NCI-H1105 treated with DMSO at 0.1 percent for 48 hours (cell line): ENCODE data around the gene ZMYND11.
"Not testable (repeated sequence)": the region's sequence is repeated elsewhere in the genome, so short reads cannot be mapped to it uniquely, and the experiment has no call there.

Experiments used
- DNase-seq: peaks from one replicate; lab custom pipeline; 2025; lab: John Stamatoyannopoulos, UW

The ZMYND11 gene

DNA sequence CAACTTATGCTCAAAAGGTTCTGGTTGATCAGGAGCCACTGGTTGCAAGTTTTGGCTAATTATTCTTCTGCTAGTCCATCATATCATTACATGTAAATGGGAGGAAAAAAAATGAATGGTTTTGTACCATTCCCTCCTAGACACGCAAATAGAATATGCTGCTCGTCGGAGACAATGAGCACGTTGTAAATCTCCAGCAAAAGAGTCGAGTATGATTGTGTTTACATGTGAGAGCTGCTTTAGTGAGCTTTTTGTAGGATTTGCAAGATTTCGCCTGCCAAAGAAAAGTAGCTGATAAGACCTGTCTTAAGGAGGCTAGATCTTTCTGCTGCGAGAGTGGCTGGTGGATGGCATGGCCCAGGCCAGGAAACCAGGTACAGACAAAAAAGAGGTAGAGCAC, 109.0 kb downstream of the ZMYND11 start:
- DNase-seq, result no peak

DNA sequence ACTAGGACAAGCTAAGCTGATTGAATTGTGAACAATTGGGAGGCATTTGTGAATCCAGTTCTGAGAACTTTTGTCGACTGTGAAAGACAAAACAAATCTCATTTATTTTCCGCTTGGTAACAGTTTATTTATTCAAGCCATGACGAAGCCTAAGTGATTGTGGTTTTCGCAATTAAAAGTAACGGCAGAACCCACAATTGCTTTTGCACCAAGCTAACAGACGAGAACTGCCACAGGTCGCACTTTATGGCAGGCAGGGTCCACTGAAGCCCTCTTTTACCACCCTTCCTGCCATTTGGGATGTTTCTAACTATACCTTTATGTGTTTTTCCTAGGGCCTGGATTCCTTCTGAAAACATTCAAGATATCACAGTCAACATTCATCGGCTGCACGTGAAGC, 111.2 kb downstream of the ZMYND11 start:
- no peak for DNase-seq

DNA sequence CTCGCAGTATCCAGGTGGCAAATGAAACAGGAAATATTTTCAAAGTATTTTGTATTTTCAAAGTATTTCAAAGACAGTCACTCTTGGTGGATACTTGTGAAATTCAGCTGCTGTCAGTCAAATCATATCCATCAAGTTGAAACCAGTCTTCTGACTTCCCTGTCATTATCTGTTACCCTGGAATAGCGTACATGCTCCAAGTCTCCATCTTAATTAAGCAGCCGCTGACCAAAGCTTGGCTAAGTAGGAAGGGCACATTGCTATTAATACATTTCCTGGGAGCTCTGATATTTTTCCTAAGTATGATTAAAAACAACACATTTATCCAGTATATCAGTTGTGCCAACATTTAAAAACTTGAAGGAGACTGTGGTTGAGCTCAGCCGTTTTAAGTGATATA, 112.2 kb downstream of the ZMYND11 start:
- no peak for DNase-seq

DNA sequence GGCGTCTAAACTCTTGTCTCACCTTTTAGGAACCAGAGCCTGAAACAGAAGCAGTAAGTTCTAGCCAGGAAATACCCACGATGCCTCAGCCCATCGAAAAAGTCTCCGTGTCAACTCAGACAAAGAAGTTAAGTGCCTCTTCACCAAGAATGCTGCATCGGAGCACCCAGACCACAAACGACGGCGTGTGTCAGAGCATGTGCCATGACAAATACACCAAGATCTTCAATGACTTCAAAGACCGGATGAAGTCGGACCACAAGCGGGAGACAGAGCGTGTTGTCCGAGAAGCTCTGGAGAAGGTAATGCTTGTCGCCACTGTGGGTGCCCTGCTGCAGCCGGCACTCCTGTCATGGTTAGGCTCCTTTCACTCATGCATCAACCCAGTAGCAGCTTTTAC, 113.1 kb downstream of the ZMYND11 start:
- DNase-seq, result no peak

DNA sequence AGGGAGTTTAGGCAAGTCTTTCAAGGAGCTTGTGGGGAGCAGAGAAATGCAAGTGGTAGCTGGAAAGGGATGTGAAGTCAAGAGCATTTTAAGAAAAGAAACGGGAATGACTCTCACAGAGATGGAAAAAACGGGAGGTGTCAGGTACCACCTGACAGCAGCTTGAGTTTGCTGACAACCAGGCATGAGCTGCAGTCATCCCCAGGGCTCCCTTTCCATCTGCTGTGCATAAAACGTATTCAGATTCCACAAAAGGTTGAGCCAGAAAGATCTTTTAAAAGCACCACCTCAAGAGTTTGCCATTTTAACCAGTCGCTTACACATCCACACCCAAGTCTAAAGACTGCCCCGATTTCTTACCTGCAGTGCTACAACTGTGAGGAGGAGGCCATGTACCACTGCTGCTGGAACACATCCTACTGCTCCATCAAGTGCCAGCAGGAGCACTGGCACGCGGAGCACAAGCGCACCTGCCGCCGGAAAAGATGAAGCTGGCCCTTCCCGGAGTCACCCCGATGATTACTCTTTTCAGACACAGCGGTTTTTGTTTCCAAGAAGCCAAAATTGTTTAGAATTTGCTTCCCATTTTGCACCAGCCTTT, 116.8 kb downstream of the ZMYND11 start:
- no peak for DNase-seq

DNA sequence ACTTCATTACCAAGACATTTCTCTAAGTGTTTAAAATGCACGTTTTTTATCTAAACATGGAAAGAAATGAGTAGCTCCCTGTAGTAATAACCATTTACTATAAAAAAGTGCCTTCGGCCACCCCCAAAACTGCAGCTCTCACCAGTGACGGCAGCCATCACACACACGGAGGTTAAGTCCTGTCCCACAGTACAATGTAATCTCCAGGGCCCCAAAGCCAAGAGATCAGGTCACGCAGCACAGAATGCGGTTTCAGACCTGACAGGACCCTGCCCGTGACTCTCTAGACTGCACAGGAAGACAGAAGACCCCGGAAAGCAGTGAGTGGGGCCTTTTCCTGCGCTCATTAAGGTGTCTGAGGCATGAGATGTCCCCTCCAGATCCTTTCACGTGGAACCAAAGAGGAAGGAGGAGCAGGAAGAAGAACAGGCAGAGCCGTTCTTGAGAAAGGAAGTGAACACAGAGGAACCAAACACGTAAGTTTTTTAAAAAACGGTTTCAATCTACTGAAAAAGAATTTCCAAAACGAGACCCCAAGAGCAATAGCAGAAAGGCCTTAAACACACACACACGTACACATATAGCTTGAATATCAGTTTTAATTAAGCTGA, 125.7 kb downstream of the ZMYND11 start:
- no peak for DNase-seq

- DNase-seq, result not testable (repeated sequence)
Observed at GRCh38 chr10:264160-265073, 129.2 kb downstream of the ZMYND11 start.

DNA sequence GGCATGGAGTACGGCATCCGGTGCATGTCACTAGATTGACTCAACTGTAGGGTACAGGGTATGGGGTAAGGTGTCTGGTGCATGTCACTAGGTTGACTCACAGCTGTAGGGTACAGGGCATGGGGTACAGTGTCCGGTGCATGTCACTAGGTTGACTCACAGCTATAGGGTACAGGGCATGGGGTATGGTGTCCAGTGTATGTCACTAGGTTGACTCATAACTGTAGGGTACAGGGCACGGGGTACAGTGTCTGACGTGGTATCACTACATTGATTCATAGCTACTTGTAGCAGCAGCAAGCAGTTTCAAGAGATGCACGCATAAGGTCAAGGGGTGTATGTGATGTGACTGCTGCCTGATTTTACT, 129.8 kb downstream of the ZMYND11 start:
- DNase-seq, result not testable (repeated sequence)

DNA sequence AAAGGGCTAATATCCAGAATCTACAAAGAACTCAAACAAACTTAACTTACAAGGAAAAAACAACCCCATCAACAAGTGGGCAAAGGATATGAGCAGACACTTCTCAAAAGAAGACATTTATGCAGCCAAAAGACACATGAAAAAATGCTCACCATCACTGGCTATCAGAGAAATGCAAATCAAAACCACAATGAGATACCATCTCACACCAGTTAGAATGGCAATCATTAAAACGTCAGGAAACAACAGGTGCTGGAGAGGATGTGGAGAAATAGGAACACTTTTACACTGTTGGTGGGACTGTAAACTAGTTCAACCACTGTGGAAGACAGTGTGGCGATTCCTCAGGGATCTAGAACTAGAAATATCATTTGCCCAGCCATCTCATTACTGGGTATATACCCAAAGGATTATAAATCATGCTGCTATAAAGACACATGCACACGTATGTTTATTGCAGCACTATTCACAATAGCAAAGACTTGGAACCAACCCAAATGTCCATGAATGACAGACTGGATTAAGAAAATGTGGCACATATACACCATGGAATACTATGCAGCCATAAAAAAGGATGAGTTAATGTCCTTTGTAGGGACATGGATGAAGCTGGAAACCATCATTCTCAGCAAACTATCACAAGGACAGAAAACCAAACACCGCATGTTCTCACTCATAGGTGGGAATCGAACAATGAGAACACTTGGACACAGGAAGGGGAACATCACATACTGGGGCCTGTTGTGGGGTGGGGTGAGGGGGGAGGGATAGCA, 130.7 kb downstream of the ZMYND11 start:
- not testable (repeated sequence) for DNase-seq

- DNase-seq, result peak; percentile 21
Observed at GRCh38 chr10:266974-267425, 131.7 kb downstream of the ZMYND11 start.

GRCh38 chr10:267705-268104, 132.4 kb downstream of the ZMYND11 start:
- no peak for DNase-seq

DNA sequence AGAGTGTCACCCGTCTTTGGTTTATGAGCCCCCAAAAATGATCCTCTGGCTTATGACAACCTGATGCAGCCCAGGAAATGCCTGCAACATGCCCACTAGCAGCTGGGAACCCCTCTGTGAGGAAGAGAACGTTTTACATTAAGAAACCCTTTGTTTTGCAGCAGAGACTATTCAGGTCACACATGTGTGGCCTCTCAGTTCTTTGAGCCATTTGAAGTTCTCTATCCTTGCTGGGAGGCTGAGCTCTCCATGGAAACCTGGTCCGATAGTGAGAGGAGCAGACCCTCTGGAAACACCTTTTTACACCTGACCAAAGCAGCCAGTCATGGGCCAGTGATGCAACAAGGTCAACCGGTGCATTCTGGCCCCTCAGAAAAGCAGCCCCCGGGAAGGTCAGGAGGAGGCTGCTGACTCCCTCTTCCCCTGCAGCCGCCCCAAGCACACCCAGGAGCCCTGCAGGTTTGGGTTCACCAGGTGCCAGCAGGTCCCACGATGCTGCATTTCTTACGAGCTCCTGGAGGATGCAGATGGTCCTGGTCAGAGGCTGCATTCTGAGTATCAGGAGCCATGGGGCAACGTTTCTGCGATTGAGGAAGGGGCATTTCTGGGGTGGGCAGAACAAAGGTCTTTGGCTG, 134.3 kb downstream of the ZMYND11 start:
- DNase-seq, result no peak

GRCh38 chr10:271201-271600, 135.9 kb downstream of the ZMYND11 start:
- DNase-seq, result no peak

DNA sequence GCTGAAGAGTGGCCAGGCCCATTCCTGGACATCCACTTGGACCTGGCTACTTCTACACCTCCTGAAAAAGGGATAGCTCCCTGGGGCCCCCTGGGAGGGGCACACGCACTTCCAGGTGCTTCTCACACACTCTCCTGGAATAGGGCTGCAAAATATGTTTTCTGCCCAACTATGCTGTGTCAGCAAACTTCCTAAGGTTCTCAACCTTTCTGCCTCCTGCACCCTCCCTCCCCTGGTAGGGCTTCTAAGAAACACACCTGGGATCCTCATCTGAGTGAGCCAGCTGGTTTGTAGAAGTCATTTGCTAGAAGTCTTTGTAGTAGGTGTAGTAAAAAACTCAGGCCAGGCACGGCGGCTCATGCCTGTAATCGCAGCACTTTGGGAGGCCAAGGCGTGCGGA, 136.5 kb downstream of the ZMYND11 start:
- DNase-seq, result no peak

DNA sequence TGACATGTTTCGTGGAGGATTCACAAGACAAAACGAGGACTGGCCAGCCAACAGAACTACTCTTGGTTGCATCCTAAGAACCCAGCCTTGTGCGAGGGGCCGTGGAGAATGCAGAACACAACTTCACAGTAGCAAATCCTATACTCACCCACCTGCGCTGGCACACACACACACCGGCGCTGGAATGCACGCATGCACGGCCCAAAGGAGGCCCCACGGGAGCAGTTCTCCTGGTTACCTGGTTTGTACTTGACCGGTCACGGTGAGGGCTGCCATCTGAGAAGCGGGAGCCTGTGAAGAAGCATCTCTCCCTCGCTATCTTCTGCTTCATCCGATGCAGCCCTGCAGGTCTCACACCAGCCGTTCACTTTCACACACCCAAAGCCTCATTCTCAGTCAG, 137.8 kb downstream of the ZMYND11 start:
- no peak for DNase-seq

- DNase-seq, result no peak
Observed at GRCh38 chr10:274866-275265, 139.6 kb downstream of the ZMYND11 start.

DNA sequence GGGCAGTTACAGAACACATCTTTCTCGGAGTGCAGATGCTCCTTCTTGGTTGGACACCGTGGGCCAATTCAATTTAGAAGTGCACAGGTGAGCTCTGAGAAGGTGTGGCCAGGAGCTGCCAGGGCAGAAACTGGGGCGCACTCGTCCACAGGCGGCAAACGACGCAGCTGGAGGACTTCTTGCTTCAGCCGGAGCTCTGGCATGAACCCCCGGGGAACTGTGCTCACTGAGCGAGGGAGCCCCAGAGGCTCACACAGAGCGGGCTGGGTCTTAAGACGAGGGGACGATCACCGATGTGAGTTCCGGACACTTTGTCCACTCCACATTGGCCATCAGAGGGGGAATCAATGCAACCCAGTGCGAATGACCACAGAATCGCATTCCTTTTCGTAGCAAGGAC, 140.4 kb downstream of the ZMYND11 start:
- no peak for DNase-seq

- no peak for DNase-seq
Observed at GRCh38 chr10:277963-278362, 142.7 kb downstream of the ZMYND11 start.

DNA sequence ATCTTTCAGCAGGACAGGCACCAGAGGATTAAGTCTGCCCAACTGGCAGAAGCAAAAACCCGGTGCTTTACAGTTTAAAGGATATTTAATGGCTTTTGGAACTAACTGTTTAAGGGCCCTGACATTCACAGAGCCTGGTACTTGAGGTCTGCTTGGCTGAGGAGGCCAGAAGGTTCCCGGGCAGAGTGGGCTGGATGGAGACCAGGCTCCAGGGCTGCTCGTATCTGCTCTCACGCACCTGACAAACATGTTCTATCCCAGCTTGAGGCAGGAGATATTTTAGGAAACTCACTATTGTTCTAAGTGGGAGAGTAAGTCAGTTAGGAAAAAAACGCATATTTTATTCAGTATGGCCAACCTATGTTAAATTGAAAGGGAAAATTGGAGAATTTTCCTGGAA, 143.5 kb downstream of the ZMYND11 start:
- DNase-seq, result no peak

DNA sequence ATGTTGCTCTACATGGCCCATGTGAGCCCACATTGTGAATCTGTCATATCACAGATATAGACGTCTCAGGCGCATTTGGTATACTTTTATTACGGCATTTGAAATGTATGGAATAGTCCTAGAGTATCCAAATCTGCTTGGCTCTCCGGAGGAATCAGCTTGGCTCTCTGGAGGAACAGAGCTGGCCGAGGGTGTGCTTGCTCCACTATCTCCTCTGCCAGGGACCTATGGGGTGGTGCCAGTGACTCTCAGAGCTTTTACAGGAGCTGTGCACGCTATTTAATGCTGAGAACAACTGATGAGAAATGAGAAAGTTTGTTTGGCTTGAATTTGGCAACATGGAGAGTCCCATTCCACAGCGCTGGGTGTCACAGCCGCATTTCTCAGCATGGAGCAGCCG, 144.0 kb downstream of the ZMYND11 start:
- no peak for DNase-seq

DNA sequence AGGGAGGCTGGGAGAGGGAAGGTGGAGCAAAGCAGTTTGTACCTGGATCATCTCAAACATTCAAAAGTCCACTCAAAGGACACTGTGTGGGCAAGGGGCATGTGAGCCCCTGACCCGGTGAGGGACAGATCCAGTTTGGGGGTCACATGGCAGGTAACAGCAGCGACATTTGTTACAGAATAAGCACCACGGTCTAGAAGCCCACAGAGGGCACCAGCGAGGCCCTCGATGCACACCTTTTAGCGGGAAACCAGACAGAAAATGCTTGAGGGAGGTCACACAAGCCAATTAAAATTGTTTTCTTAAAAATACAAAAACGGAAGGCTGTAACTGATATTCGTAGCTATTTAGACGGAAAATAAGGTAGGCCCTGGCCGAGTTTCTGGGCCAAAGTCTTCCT, 144.4 kb downstream of the ZMYND11 start:
- DNase-seq, result no peak
